ENCODE data around the gene UQCRC1. TPM values are rescaled to one million over a fixed set of nuclear protein-coding genes. Genes with fewer than 3 reads are reported as not detected.

The UQCRC1 gene
- total and polyA plus RNA-seq, 2 donors (not counting 1 experiment from before 2014, with no cell fraction given): 99.9 to 132 TPM

GRCh38 chr3:48567500-48567899 is 41.9 kb downstream of the UQCRC1 start:
- POLR2A ChIA-PET: no interaction called here
- intact Hi-C loops (cut with micrococcal nuclease): no loop called here

GRCh38 chr3:48567090-48567489 is 42.4 kb downstream of the UQCRC1 start:
- no peak overlapping the region for H2AFZ ChIP-seq (ENCODE audit: insufficient read depth, low read depth, low read length, poor library complexity, severe bottlenecking)
- H3K9ac ChIP-seq (ENCODE audit: low read length): no peak overlapping the region
- H3K27ac ChIP-seq (ENCODE audit: low read length in 2 of 2): no peak overlapping the region
- ChIA-PET POLR2A (no interaction called here), CTCF (interaction anchor here (1.0 kb wide), 1 partner anchor 18 kb away, joined by 3 read pairs; no protein-coding TSS in a partner anchor)
- no peaks in the 10 kb centered on the region for H3K4me1 ChIP-seq (ENCODE audit: control insufficient read depth in 2 of 2, insufficient read depth in 2 of 2, low read length in 2 of 2)
- no peak overlapping the region for H3K27ac Mint-ChIP-seq
- no peaks in the 10 kb centered on the region for H3K27me3 ChIP-seq (replicated peaks in 1 of 4; ENCODE audit: control extremely low read depth in 1 of 4, control insufficient read depth in 3 of 4, insufficient read depth in 4 of 4, low read length in 3 of 4)
- no peaks in the 10 kb centered on the region for H3K79me2 ChIP-seq (ENCODE audit: control insufficient read depth, insufficient read depth, low read length)
- no peak overlapping the region for H3K4me3 Mint-ChIP-seq
- no peaks in the 10 kb centered on the region for H3K9me3 ChIP-seq (ENCODE audit: control extremely low read depth in 1 of 3, control insufficient read depth in 2 of 3, insufficient read depth in 1 of 3, low read length in 2 of 3)
- H3K36me3 ChIP-seq (replicated peaks in 1 of 2; ENCODE audit: control extremely low read depth in 1 of 2, control insufficient read depth in 1 of 2, extremely low read depth in 1 of 2, insufficient read depth in 2 of 2, low read length in 1 of 2): no peaks in the 10 kb centered on the region
- intact Hi-C loops (cut with micrococcal nuclease): no loop called here
- DNase-seq: no peak
- H3K4me1 Mint-ChIP-seq: no peaks in the 10 kb centered on the region
- ATAC-seq (ENCODE audit: low read depth): no peak
- no peak for TF ChIP-seq CTCF (IDR thresholded peaks at IDR 0.05)
- no peak for TF ChIP-seq EZH2 (IDR thresholded peaks at IDR 0.05; ENCODE audit: borderline replicate concordance, insufficient read depth, low read depth, low read length, poor library complexity, severe bottlenecking)
- H3K4me2 ChIP-seq (replicated peaks; ENCODE audit: low read depth, low read length, poor library complexity, severe bottlenecking): no peak overlapping the region
- no peaks in the 10 kb centered on the region for H3K27me3 Mint-ChIP-seq
- H4K20me1 ChIP-seq (ENCODE audit: control insufficient read depth, insufficient read depth, low read length, poor library complexity, severe bottlenecking): no peaks in the 10 kb centered on the region
- 91% methylated on average over 5 of the region's 5 CpGs for WGBS (ENCODE audit: insufficient coverage)
- no peak overlapping the region for H3K4me3 ChIP-seq (ENCODE audit: control extremely low read depth in 1 of 5, extremely low read depth in 1 of 5, insufficient read depth in 1 of 5, low read depth in 2 of 5, low read length in 4 of 5)
- H3K9me3 Mint-ChIP-seq (ENCODE audit: insufficient read depth): no peaks in the 10 kb centered on the region

More at GRCh38 chr3:48567500-48567899, 41.9 kb downstream of the UQCRC1 start:
- ATAC-seq (ENCODE audit: low read depth): no peak
- Histone ChIP-seq H3K27ac (ENCODE audit: low read length in 2 of 2) (no peak overlapping the region), H3K79me2 (ENCODE audit: control insufficient read depth, insufficient read depth, low read length) (no peaks in the 10 kb centered on the region), H3K4me1 (ENCODE audit: control insufficient read depth in 2 of 2, insufficient read depth in 2 of 2, low read length in 2 of 2) (no peaks in the 10 kb centered on the region), H3K4me2 (replicated peaks; ENCODE audit: low read depth, low read length, poor library complexity, severe bottlenecking) (no peak overlapping the region), H4K20me1 (ENCODE audit: control insufficient read depth, insufficient read depth, low read length, poor library complexity, severe bottlenecking) (no peaks in the 10 kb centered on the region), H3K9me3 (ENCODE audit: control extremely low read depth in 1 of 3, control insufficient read depth in 2 of 3, insufficient read depth in 1 of 3, low read length in 2 of 3) (no peaks in the 10 kb centered on the region), H3K36me3 (replicated peaks in 1 of 2; ENCODE audit: control extremely low read depth in 1 of 2, control insufficient read depth in 1 of 2, extremely low read depth in 1 of 2, insufficient read depth in 2 of 2, low read length in 1 of 2) (no peaks in the 10 kb centered on the region), H3K27me3 (replicated peaks in 1 of 4; ENCODE audit: control extremely low read depth in 1 of 4, control insufficient read depth in 3 of 4, insufficient read depth in 4 of 4, low read length in 3 of 4) (no peaks in the 10 kb centered on the region), H3K9ac (ENCODE audit: low read length) (no peak overlapping the region), H2AFZ (ENCODE audit: insufficient read depth, low read depth, low read length, poor library complexity, severe bottlenecking) (no peak overlapping the region), H3K4me3 (ENCODE audit: control extremely low read depth in 1 of 5, extremely low read depth in 1 of 5, insufficient read depth in 1 of 5, low read depth in 2 of 5, low read length in 4 of 5) (no peak overlapping the region)
- 92% methylated on average over 6 of the region's 11 CpGs for WGBS (ENCODE audit: insufficient coverage)
- CTCF ChIA-PET: interaction anchor here (1.0 kb wide), 1 partner anchor 18 kb away, joined by 3 read pairs; no protein-coding TSS in a partner anchor
- no peak for DNase-seq
- TF ChIP-seq EZH2 (IDR thresholded peaks at IDR 0.05; ENCODE audit: borderline replicate concordance, insufficient read depth, low read depth, low read length, poor library complexity, severe bottlenecking) (no peak), CTCF (IDR thresholded peaks at IDR 0.05) (no peak)
- H3K27ac Mint-ChIP-seq: no peak overlapping the region
- H3K4me1 Mint-ChIP-seq: no peaks in the 10 kb centered on the region
- H3K4me3 Mint-ChIP-seq: no peak overlapping the region
- H3K27me3 Mint-ChIP-seq: no peaks in the 10 kb centered on the region
- no peaks in the 10 kb centered on the region for H3K9me3 Mint-ChIP-seq (ENCODE audit: insufficient read depth)
